K562 (cell line): ENCODE data around the gene FGGY. TPM values are rescaled to one million over a fixed set of nuclear protein-coding genes. Genes with fewer than 3 reads are reported as not detected.

Experiments used
- CHD4 ChIP-seq: fragments of 200-600 bp; sonication (generic); IDR thresholded peaks from 3 replicates; pipeline ENCODE4 v1.6.1; 2012; ENCODE audit warnings: low read depth, mild to moderate bottlenecking, mixed read lengths, low read length, inconsistent platforms; ENCODE audit not compliant: insufficient read depth, insufficient replicate concordance, poor library complexity, severe bottlenecking
- CSDE1 ChIP-seq, 2 experiments: fragments of 450-650 bp; IDR thresholded peaks; 2 replicates each; pipeline ENCODE4 v1.6.1; 2016; ENCODE audit warnings: mild to moderate bottlenecking in 1 of 2
- EGR1 ChIP-seq: fragments of 450-650 bp; conservative IDR thresholded peaks from 2 replicates; pipeline ENCODE4 v1.6.1; 2017; ENCODE audit warnings: mild to moderate bottlenecking
- ESRRA ChIP-seq: fragments of 450-650 bp; IDR thresholded peaks from 2 replicates; pipeline ENCODE4 v1.6.1; 2014; ENCODE audit warnings: low read depth, mild to moderate bottlenecking, moderate library complexity, borderline replicate concordance
- GATAD2A ChIP-seq: fragments of 450-650 bp; IDR thresholded peaks from 2 replicates; pipeline ENCODE4 v1.6.1; 2017
- HNRNPK ChIP-seq: fragments of 200-400 bp; formaldehyde crosslinking; IDR thresholded peaks from one replicate; pipeline ENCODE4 v1.6.1; 2018; ENCODE audit warnings: mild to moderate bottlenecking, low read depth, low read length; ENCODE audit not compliant: poor library complexity, severe bottlenecking
- HOMEZ ChIP-seq: fragments of 250-450 bp; sonication (Bioruptor Pico); IDR thresholded peaks from 2 replicates; pipeline ENCODE4 v1.4.0; 2020; ENCODE audit warnings: mild to moderate bottlenecking, moderate library complexity
- ILK ChIP-seq: fragments of 450-650 bp; IDR thresholded peaks from 2 replicates; pipeline ENCODE4 v1.6.1; 2016; ENCODE audit warnings: missing genetic modification characterization, low read depth, mild to moderate bottlenecking, missing compliant biosample characterization, moderate library complexity, borderline replicate concordance
- LEF1 ChIP-seq: fragments of 450-650 bp; IDR thresholded peaks from 2 replicates; pipeline ENCODE4 v1.6.1; 2016; ENCODE audit warnings: mild to moderate bottlenecking
- MAZ ChIP-seq, 2 experiments: fragments of 450-650 bp in 1 of 2; sonication (generic) in 1 of 2; formaldehyde crosslinking; IDR thresholded peaks in 1 of 2; conservative IDR thresholded peaks in 1 of 2; 2 replicates each; pipeline versions ENCODE4 v1.4.0 to v1.5.0; 2020; ENCODE audit warnings: mild to moderate bottlenecking in 1 of 2, missing genetic modification reagents in 1 of 2
- MCM3 ChIP-seq: fragments of 450-650 bp; IDR thresholded peaks from 2 replicates; pipeline ENCODE4 v1.6.1; 2016
- MEF2A ChIP-seq: IDR thresholded peaks from 2 replicates; pipeline ENCODE4 v1.6.1; 2011; ENCODE audit warnings: low read depth, mild to moderate bottlenecking, low read length, moderate library complexity; ENCODE audit not compliant: control insufficient read depth
- NR2C2 ChIP-seq, 2 experiments: fragments of 200-800 bp in 1 of 2; sonication (Bioruptor generic) in 1 of 2; sonication (generic) in 1 of 2; formaldehyde crosslinking in 1 of 2; IDR thresholded peaks; 2 replicates each; pipeline versions ENCODE4 v1.6.1 to v1.8.0; 2016 to 2022; ENCODE audit warnings: mild to moderate bottlenecking in 1 of 2, missing compliant biosample characterization in 1 of 2, missing genetic modification characterization in 1 of 2, missing genetic modification reagents in 1 of 2
- SETDB1 ChIP-seq: IDR thresholded peaks from one replicate; pipeline ENCODE4 v1.6.1; 2012; ENCODE audit warnings: low read length, control low read depth, inconsistent platforms
- SP1 ChIP-seq: sonication (generic); formaldehyde crosslinking; IDR thresholded peaks from 2 replicates; pipeline ENCODE4 v1.8.1; 2022; ENCODE audit warnings: mild to moderate bottlenecking, missing genetic modification reagents
- TAF15 ChIP-seq: fragments of 200-400 bp; formaldehyde crosslinking; IDR thresholded peaks from 2 replicates; pipeline ENCODE4 v1.6.1; 2017; ENCODE audit warnings: mild to moderate bottlenecking, low read depth, low read length, moderate library complexity
- ZNF655 ChIP-seq: fragments of 250-450 bp; sonication (Bioruptor Pico); IDR thresholded peaks from 2 replicates; pipeline ENCODE4 v1.5.0; 2021
- polyA plus RNA-seq, 8 experiments: library from polyadenylated mRNA; depleted of rRNA in 4 of 8; stranded (reverse) in 5 of 8; unstranded in 3 of 8; fragments of >200 nt; fragmentation: Nextera tagmentation in 2 of 8; fragmentation: Illumina TruSeq in 1 of 8; extraction: Ambion mirVana in 2 of 8; extraction: Trizol in 1 of 8; gene quantifications; 2 replicates each; pipeline versions ENCODE4 v1.2.1 to v1.2.3, GENCODE V29; 2011 to 2014; ENCODE audit warnings: inconsistent platforms in 1 of 8, missing spikeins in 1 of 8
- total RNA-seq, 7 experiments: library from RNA; depleted of rRNA in 6 of 7; stranded (reverse); fragments of >200 nt in 6 of 7; fragmentation: Illumina TruSeq in 2 of 7; extraction: Trizol in 2 of 7; gene quantifications; 2 replicates each; pipeline versions ENCODE4 v1.2.1 to v1.2.3, GENCODE V29; 2011 to 2021; ENCODE audit warnings: low replicate concordance in 1 of 7
- TF ChIP-seq, protein P1 (sequence below): IDR thresholded peaks from 2 replicates; pipeline ENCODE4 v1.6.1; 2014; ENCODE audit warnings: antibody characterized with exemption
- TF ChIP-seq, protein P2 (sequence below): IDR thresholded peaks from 2 replicates; pipeline ENCODE4 v1.6.1; 2012; ENCODE audit warnings: low read depth, low read length, improper control_type of control experiment, borderline replicate concordance
- TF ChIP-seq, protein P3 (sequence below), 2 experiments: fragments of 450-650 bp; IDR thresholded peaks; 2 replicates each; pipeline ENCODE4 v1.6.1; 2016

The FGGY gene
- total and polyA plus RNA-seq, 9 of the 15 experiments (the other 6 are each of a cell fraction or from before 2014, with no cell fraction given): 9.7 to 19.2 (median 12.6) TPM

DNA sequence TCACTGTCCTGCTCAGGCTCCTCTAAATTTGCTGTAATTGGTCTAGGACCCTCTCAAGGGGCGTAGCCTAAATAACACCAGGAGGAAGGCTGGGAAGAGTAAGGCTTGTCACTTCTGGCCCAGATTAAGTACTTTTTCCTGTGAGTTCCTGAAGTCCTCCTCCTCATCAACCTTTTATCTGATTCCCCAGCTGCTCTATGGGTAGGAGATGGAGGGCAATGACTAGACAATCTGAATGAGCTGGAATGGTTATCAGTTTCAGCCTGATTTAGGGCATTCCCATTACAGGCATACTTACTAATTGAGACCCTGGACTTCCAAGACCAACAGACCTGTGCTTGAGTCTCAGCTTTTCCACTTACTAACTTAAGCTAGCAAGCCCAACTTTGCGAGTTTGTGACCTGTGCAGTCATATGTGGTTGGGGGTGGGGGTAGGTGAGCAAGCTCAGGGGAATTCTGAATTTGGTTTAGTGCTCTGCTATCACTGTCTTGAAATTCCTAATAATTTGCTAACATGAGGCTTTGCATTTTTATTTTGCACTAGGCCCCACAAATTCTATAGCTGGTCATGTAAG is 18.0 kb upstream of the FGGY start (continued):
- TF ChIP-seq, protein P1, sequence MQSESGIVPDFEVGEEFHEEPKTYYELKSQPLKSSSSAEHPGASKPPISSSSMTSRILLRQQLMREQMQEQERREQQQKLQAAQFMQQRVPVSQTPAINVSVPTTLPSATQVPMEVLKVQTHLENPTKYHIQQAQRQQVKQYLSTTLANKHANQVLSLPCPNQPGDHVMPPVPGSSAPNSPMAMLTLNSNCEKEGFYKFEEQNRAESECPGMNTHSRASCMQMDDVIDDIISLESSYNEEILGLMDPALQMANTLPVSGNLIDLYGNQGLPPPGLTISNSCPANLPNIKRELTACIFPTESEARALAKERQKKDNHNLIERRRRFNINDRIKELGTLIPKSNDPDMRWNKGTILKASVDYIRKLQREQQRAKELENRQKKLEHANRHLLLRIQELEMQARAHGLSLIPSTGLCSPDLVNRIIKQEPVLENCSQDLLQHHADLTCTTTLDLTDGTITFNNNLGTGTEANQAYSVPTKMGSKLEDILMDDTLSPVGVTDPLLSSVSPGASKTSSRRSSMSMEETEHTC: no peak
- TF ChIP-seq HNRNPK (no peak), TAF15 (no peak), EGR1 (no peak), SETDB1 (no peak), ESRRA (no peak), ILK (tag) (no peak), HOMEZ (CRISPR knock-in tag) (no peak), MCM3 (no peak), LEF1 (no peak), ZNF655 (CRISPR knock-in tag) (no peak), CHD4 (no peak), NR2C2 (CRISPR knock-in tag; IDR thresholded peaks at IDR 0.05) (no peak), NR2C2 (tag; IDR thresholded peaks at IDR 0.05) (peak; percentile 20; the same call in 1 of the 2 replicates), SP1 (CRISPR knock-in tag) (no peak), CSDE1 (IDR thresholded peaks at IDR 0.05) (no peak), MEF2A (no peak), GATAD2A (no peak), MAZ (CRISPR knock-in tag; conservative IDR thresholded peaks at IDR 0.05 in 1 of 2, IDR thresholded peaks at IDR 0.05 in 1 of 2) (peak in 1 of 2 experiments; percentile 41; a peak in 1 of 4 replicates)
- TF ChIP-seq, protein P2, sequence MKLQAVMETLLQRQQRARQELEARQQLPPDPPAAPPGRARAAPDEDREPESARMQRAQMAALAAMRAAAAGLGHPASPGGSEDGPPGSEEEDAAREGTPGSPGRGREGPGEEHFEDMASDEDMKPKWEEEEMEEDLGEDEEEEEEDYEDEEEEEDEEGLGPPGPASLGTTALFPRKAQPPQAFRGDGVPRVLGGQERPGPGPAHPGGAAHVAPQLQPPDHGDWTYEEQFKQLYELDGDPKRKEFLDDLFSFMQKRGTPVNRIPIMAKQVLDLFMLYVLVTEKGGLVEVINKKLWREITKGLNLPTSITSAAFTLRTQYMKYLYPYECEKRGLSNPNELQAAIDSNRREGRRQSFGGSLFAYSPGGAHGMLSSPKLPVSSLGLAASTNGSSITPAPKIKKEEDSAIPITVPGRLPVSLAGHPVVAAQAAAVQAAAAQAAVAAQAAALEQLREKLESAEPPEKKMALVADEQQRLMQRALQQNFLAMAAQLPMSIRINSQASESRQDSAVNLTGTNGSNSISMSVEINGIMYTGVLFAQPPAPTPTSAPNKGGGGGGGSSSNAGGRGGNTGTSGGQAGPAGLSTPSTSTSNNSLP: no peak
- TF ChIP-seq, protein P3, sequence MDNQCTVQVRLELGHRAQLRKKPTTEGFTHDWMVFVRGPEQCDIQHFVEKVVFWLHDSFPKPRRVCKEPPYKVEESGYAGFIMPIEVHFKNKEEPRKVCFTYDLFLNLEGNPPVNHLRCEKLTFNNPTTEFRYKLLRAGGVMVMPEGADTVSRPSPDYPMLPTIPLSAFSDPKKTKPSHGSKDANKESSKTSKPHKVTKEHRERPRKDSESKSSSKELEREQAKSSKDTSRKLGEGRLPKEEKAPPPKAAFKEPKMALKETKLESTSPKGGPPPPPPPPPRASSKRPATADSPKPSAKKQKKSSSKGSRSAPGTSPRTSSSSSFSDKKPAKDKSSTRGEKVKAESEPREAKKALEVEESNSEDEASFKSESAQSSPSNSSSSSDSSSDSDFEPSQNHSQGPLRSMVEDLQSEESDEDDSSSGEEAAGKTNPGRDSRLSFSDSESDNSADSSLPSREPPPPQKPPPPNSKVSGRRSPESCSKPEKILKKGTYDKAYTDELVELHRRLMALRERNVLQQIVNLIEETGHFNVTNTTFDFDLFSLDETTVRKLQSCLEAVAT (IDR thresholded peaks at IDR 0.05): no peak
